HepG2 (cell line): Measurements from ENCODE around the gene CDC42SE2. TPM values are rescaled to one million over a fixed set of nuclear protein-coding genes. Genes with fewer than 3 reads are reported as not detected.

Experiments used
- ATAC-seq: fragments of 200-7000 bp; cut with Tn5 transposase; 3 replicates; pipeline ENCODE4 v1.9.1; 2020; ENCODE audit warnings: mild to moderate bottlenecking, moderate library complexity
- BruUV-seq: library from RNA; stranded (reverse); fragments of 400-500 nt; replicated peaks from 2 replicates; lab custom pipeline; 2021; lab: Mats Ljungman, UMichigan
- CTCF ChIA-PET: fragments of 300-600 bp; formaldehyde crosslinking; extraction: SDS; loops from one replicate; lab custom pipeline; 2021; ENCODE audit warnings: low total read pairs, inconsistent platforms, low intra/inter-chr PET ratio; lab: Yijun Ruan, JAX
- POLR2A ChIA-PET: fragments of 350-600 bp; sonication (Branson Sonifier 250); formaldehyde crosslinking; loops from one replicate; lab custom pipeline; 2020; ENCODE audit warnings: antibody characterized with exemption, inconsistent platforms; lab: Yijun Ruan, JAX
- DNase-seq: peaks from one replicate; pipeline ENCODE4 v3.0.0-alpha.2; 2015; ENCODE audit warnings: low spot score
- FAIRE-seq: peaks from 3 replicates; lab custom pipeline; 2011; peaks lifted over from hg19 to GRCh38; lab: Jason Lieb, UNC
- H2AFZ ChIP-seq: one replicate; pipeline ENCODE4 v1.6.1; 2011; ENCODE audit warnings: low read length, inconsistent platforms
- H3K27ac ChIP-seq: fragments of 300-600 bp; 3 replicates; pipeline ENCODE4 v1.8.0; 2011; ENCODE audit warnings: mixed run types, mild to moderate bottlenecking, mixed read lengths, low read length, inconsistent platforms; ENCODE audit not compliant: insufficient read depth; ENCODE audit errors: extremely low read length
- H3K27me3 ChIP-seq, 2 experiments: fragments of 200-600 bp in 1 of 2; 2 replicates in 1 of 2; 3 replicates in 1 of 2; pipeline versions ENCODE4 v1.6.0 to v1.8.0; 2011; ENCODE audit warnings: low read length in 2 of 2, mild to moderate bottlenecking in 2 of 2, moderate library complexity in 2 of 2, inconsistent platforms in 1 of 2; ENCODE audit not compliant: insufficient read depth in 2 of 2, control insufficient read depth in 1 of 2
- H3K36me3 ChIP-seq, 2 experiments: fragments of 200-600 bp in 1 of 2; replicated peaks in 1 of 2; 2 replicates in 1 of 2; 3 replicates in 1 of 2; pipeline versions ENCODE4 v1.5.1 to v1.8.0; 2011; ENCODE audit warnings: low read length in 2 of 2, inconsistent platforms in 1 of 2; ENCODE audit not compliant: insufficient read depth in 2 of 2, control insufficient read depth in 1 of 2
- H3K4me1 ChIP-seq: 2 replicates; pipeline ENCODE4 v1.5.1; 2012; ENCODE audit warnings: low read length, inconsistent platforms; ENCODE audit not compliant: insufficient read depth
- H3K4me2 ChIP-seq: 2 replicates; pipeline ENCODE4 v1.6.0; 2011; ENCODE audit warnings: low read depth, low read length, inconsistent platforms
- H3K4me3 ChIP-seq, 3 experiments: fragments of 200-600 bp in 1 of 3; sonication (generic), shearing (Covaris generic) in 1 of 3; replicated peaks in 1 of 3; 2 replicates each; pipeline ENCODE4 v1.5.1; 2011 to 2016; ENCODE audit warnings: low read length in 3 of 3, inconsistent platforms in 2 of 3, low read depth in 2 of 3, mild to moderate bottlenecking in 2 of 3, control low read depth in 1 of 3, mixed read lengths in 1 of 3; ENCODE audit not compliant: insufficient read depth in 1 of 3
- H3K79me2 ChIP-seq: one replicate; pipeline ENCODE4 v1.6.1; 2011; ENCODE audit warnings: low read length, inconsistent platforms; ENCODE audit not compliant: insufficient read depth
- H3K9ac ChIP-seq: 2 replicates; pipeline ENCODE4 v1.6.0; 2011; ENCODE audit warnings: mild to moderate bottlenecking, low read depth, low read length, inconsistent platforms; ENCODE audit not compliant: insufficient read depth
- H3K9me3 ChIP-seq: 2 replicates; pipeline ENCODE4 v1.5.1; 2012; ENCODE audit warnings: mild to moderate bottlenecking, low read length
- H4K20me1 ChIP-seq: 2 replicates; pipeline ENCODE4 v1.6.0; 2011; ENCODE audit warnings: inconsistent platforms, mild to moderate bottlenecking, low read length, moderate library complexity; ENCODE audit not compliant: insufficient read depth
- CHD4 ChIP-seq: fragments of 200-600 bp; sonication (generic); IDR thresholded peaks from 2 replicates; pipeline ENCODE4 v1.7.0; 2017; ENCODE audit warnings: mild to moderate bottlenecking, low read length, borderline replicate concordance
- LBX2 ChIP-seq: sonication (generic); formaldehyde crosslinking; IDR thresholded peaks from 2 replicates; pipeline ENCODE4 v1.5.0; 2020; ENCODE audit warnings: missing genetic modification reagents, mild to moderate bottlenecking, borderline replicate concordance
- PITX1 ChIP-seq: sonication (generic); formaldehyde crosslinking; IDR thresholded peaks from 2 replicates; pipeline ENCODE4 v1.5.1; 2020; ENCODE audit warnings: mild to moderate bottlenecking, missing genetic modification reagents
- SAP130 ChIP-seq: IDR thresholded peaks from 2 replicates; pipeline ENCODE4 v1.6.1; 2016; ENCODE audit warnings: low read depth
- SMC3 ChIP-seq: IDR thresholded peaks from 2 replicates; pipeline ENCODE4 v1.6.1; 2011; ENCODE audit warnings: low read length, improper control_type of control experiment
- SRSF1 ChIP-seq: fragments of 200-400 bp; formaldehyde crosslinking; optimal IDR thresholded peaks from 2 replicates; pipeline ENCODE3; 2017; ENCODE audit warnings: mild to moderate bottlenecking, low read depth, low read length, moderate library complexity
- TEAD2 ChIP-seq: sonication (generic); formaldehyde crosslinking; IDR thresholded peaks from 2 replicates; pipeline ENCODE4 v1.9.0; 2021; ENCODE audit warnings: missing genetic modification reagents
- TSC22D2 ChIP-seq: sonication (generic); formaldehyde crosslinking; IDR thresholded peaks from 2 replicates; pipeline ENCODE4 v1.5.1; 2020; ENCODE audit warnings: missing genetic modification reagents, mild to moderate bottlenecking, borderline replicate concordance
- ZFP62 ChIP-seq: sonication (generic); formaldehyde crosslinking; IDR thresholded peaks from 2 replicates; pipeline ENCODE4 v1.4.0; 2020; ENCODE audit warnings: missing genetic modification reagents
- ZNF224 ChIP-seq: sonication (generic); formaldehyde crosslinking; IDR thresholded peaks from 2 replicates; pipeline ENCODE4 v1.5.0; 2020; ENCODE audit warnings: mild to moderate bottlenecking, missing genetic modification reagents
- ZNF225 ChIP-seq: sonication (generic); formaldehyde crosslinking; IDR thresholded peaks from 2 replicates; pipeline ENCODE4 v1.4.0; 2020; ENCODE audit warnings: mild to moderate bottlenecking, missing genetic modification reagents
- ZNF264 ChIP-seq: sonication (generic); formaldehyde crosslinking; IDR thresholded peaks from 2 replicates; pipeline ENCODE4 v1.4.0; 2020; ENCODE audit warnings: missing genetic modification reagents
- ZNF407 ChIP-seq: sonication (generic); formaldehyde crosslinking; IDR thresholded peaks from one replicate; pipeline ENCODE4 v1.5.1; 2020; ENCODE audit warnings: mild to moderate bottlenecking, missing genetic modification reagents; ENCODE audit errors: not compliant biosample characterization
- ZNF543 ChIP-seq: sonication (generic); formaldehyde crosslinking; IDR thresholded peaks from 2 replicates; pipeline ENCODE4 v1.4.0; 2020; ENCODE audit warnings: mild to moderate bottlenecking, missing genetic modification reagents
- ZNF547 ChIP-seq: sonication (generic); formaldehyde crosslinking; IDR thresholded peaks from 2 replicates; pipeline ENCODE4 v1.5.1; 2020; ENCODE audit warnings: mild to moderate bottlenecking, missing genetic modification reagents
- ZNF780A ChIP-seq: sonication (generic); formaldehyde crosslinking; IDR thresholded peaks from 2 replicates; pipeline ENCODE4 v1.8.0; 2022; ENCODE audit warnings: mild to moderate bottlenecking, missing genetic modification reagents, moderate library complexity
- ZNF800 ChIP-seq: sonication (generic); formaldehyde crosslinking; IDR thresholded peaks from 2 replicates; pipeline ENCODE4 v1.4.0; 2020; ENCODE audit warnings: missing genetic modification reagents
- WGBS: methylation state at CpG from one replicate; pipeline ENCODE4 v1.1.6; 2017; ENCODE audit warnings: low lambda C conversion rate; 5-methylcytosine and 5-hydroxymethylcytosine counted together
- in situ Hi-C: cut with HindIII; loops from 2 replicates; pipeline ENCODE4 v1.10.0; 2017; ENCODE audit warnings: low pct_unique_long_range_greater_than_20kb; ENCODE audit not compliant: extremely low pct_ligation_motif_present
- intact Hi-C: fragments of 100-400 bp; cut with micrococcal nuclease; formaldehyde crosslinking; loops from one replicate; pipeline ENCODE4 v1.10.0; 2022; ENCODE audit not compliant: unreplicated experiment
- polyA plus RNA-seq, 8 experiments: library from polyadenylated mRNA; depleted of rRNA in 3 of 8; stranded (reverse) in 7 of 8; unstranded in 1 of 8; fragments of >200 nt; fragmentation: Illumina TruSeq in 4 of 8; extraction: Trizol in 4 of 8; gene quantifications; 2 replicates each; pipeline versions ENCODE4 v1.2.1 to v1.2.3, GENCODE V29; 2011 to 2016; ENCODE audit warnings: low read depth in 4 of 8, missing spikeins in 1 of 8, mixed read lengths in 1 of 8; ENCODE audit not compliant: insufficient read depth in 1 of 8
- total RNA-seq, 5 experiments: library from RNA; depleted of rRNA; stranded (reverse); fragments of >200 nt; fragmentation: Illumina TruSeq; extraction: Trizol; gene quantifications; 2 replicates each; pipeline ENCODE4 v1.2.3, GENCODE V29; 2016; ENCODE audit warnings: low read depth in 1 of 5

CDC42SE2 gene
- total and polyA plus RNA-seq, 2 of the 13 experiments (the other 11 are each of a cell fraction or from before 2014, with no cell fraction given) = 19.6 to 25.0 TPM

GRCh38 chr5:131430794-131431193, 166.9 kb downstream of the CDC42SE2 start:
- H3K36me3 ChIP-seq = peaks cover 21 to 83% of the 10 kb centered on the region in 2 experiments; a peak in 4 of 5 replicates
- BruUV-seq = no TSS peak
- H4K20me1 ChIP-seq = no peaks in the 10 kb centered on the region
- in situ Hi-C loops = loop anchor here (25.0 kb wide), 1 partner anchor 582 kb away; the partner anchor contains the start of gene ACSL6
- no peak overlapping the region for H3K4me3 ChIP-seq
- H3K79me2 ChIP-seq = no peaks in the 10 kb centered on the region
- no peak overlapping the region for H3K4me2 ChIP-seq
- H3K9me3 ChIP-seq = no peaks in the 10 kb centered on the region
- no peaks in the 10 kb centered on the region for H3K27me3 ChIP-seq
- H3K27ac ChIP-seq = no peak overlapping the region
- no peak for FAIRE-seq
- H3K4me1 ChIP-seq = no peaks in the 10 kb centered on the region
- POLR2A ChIA-PET = no interaction called here
- CTCF ChIA-PET = no interaction called here
- H2AFZ ChIP-seq = no peak overlapping the region
- DNase-seq = no peak
- no peak for ATAC-seq
- no peak overlapping the region for H3K9ac ChIP-seq
- intact Hi-C loops = no loop called here
- 100% methylated on average over 1 of the region's 1 CpG for WGBS
- TF ChIP-seq ZNF225 (CRISPR knock-in tag) = no peak
- TF ChIP-seq SMC3 = no peak
- no peak for TF ChIP-seq ZNF780A
- no peak for TF ChIP-seq TEAD2 (CRISPR knock-in tag)
- no peak for TF ChIP-seq SAP130 (CRISPR knock-in tag)
- no peak for TF ChIP-seq ZNF800 (CRISPR knock-in tag)
- no peak for TF ChIP-seq CHD4
- TF ChIP-seq ZNF264 (CRISPR knock-in tag) = no peak
- TF ChIP-seq SRSF1 = no peak
- no peak for TF ChIP-seq PITX1 (CRISPR knock-in tag)
- TF ChIP-seq ZNF224 (CRISPR knock-in tag) = no peak
- no peak for TF ChIP-seq LBX2 (CRISPR knock-in tag)
- no peak for TF ChIP-seq ZNF547
- no peak for TF ChIP-seq TSC22D2 (CRISPR knock-in tag)
- no peak for TF ChIP-seq ZNF543 (CRISPR knock-in tag)
- TF ChIP-seq ZFP62 = no peak
- TF ChIP-seq ZNF407 (CRISPR knock-in tag) = no peak
